ACHN (cell line): ENCODE results near the gene SLC35F3.

Experiments used
- DNase-seq: peaks from one replicate; pipeline ENCODE4 v3.0.0-alpha.2; 2015
- in situ Hi-C: cut with HindIII; loops from 2 replicates; pipeline ENCODE4 v1.10.0; 2017; ENCODE audit warnings: low sequenced_read_pairs, low pct_ligation_motif_present, low pct_unique_long_range_greater_than_20kb

Gene SLC35F3

GRCh38 chr1:234083460-234083859 lies 179.0 kb downstream of the SLC35F3 start:
- in situ Hi-C loops = no loop called here
- DNase-seq = no peak

GRCh38 chr1:234089396-234089795 lies 184.9 kb downstream of the SLC35F3 start:
- DNase-seq = no peak
- in situ Hi-C loops = no loop called here

- in situ Hi-C loops = no loop called here
- no peak for DNase-seq
Measured at GRCh38 chr1:234090212-234091064, 186.0 kb downstream of the SLC35F3 start.

GRCh38 chr1:234091065-234091401 lies 186.6 kb downstream of the SLC35F3 start:
- in situ Hi-C loops = no loop called here
- no peak for DNase-seq

- in situ Hi-C loops = no loop called here
- no peak for DNase-seq
Measured at GRCh38 chr1:234091876-234092275, 187.4 kb downstream of the SLC35F3 start.

GRCh38 chr1:234093107-234093506 lies 188.6 kb downstream of the SLC35F3 start:
- no peak for DNase-seq
- in situ Hi-C loops = no loop called here

GRCh38 chr1:234093741-234094140 lies 189.3 kb downstream of the SLC35F3 start:
- in situ Hi-C loops = no loop called here
- DNase-seq = no peak

- in situ Hi-C loops = no loop called here
Measured at GRCh38 chr1:234094172-234094571, 189.7 kb downstream of the SLC35F3 start.

GRCh38 chr1:234096161-234096770 lies 191.8 kb downstream of the SLC35F3 start:
- DNase-seq = no peak
- in situ Hi-C loops = no loop called here

More at GRCh38 chr1:234094172-234094571, 189.7 kb downstream of the SLC35F3 start:
- DNase-seq = no peak

- in situ Hi-C loops = no loop called here
- no peak for DNase-seq
Measured at GRCh38 chr1:234102583-234102982, 198.1 kb downstream of the SLC35F3 start.

GRCh38 chr1:234103198-234103597 lies 198.7 kb downstream of the SLC35F3 start:
- DNase-seq = no peak
- in situ Hi-C loops = no loop called here

- no peak for DNase-seq
- in situ Hi-C loops = no loop called here
Measured at GRCh38 chr1:234106032-234106431, 201.6 kb downstream of the SLC35F3 start.

- in situ Hi-C loops = no loop called here
- DNase-seq = no peak
Measured at GRCh38 chr1:234107416-234108021, 203.0 kb downstream of the SLC35F3 start.

GRCh38 chr1:234108921-234109320 lies 204.4 kb downstream of the SLC35F3 start:
- no peak for DNase-seq
- in situ Hi-C loops = no loop called here

GRCh38 chr1:234109840-234110239 lies 205.4 kb downstream of the SLC35F3 start:
- no peak for DNase-seq
- in situ Hi-C loops = no loop called here

GRCh38 chr1:234111458-234112142 lies 207.1 kb downstream of the SLC35F3 start:
- peak; percentile 37 for DNase-seq
- in situ Hi-C loops = no loop called here

- in situ Hi-C loops = no loop called here
Measured at GRCh38 chr1:234114648-234115307, 210.3 kb downstream of the SLC35F3 start.

GRCh38 chr1:234118911-234119310 lies 214.4 kb downstream of the SLC35F3 start:
- in situ Hi-C loops = no loop called here
- DNase-seq = no peak

More at GRCh38 chr1:234114648-234115307, 210.3 kb downstream of the SLC35F3 start:
- DNase-seq = peak; percentile 70

- DNase-seq = no peak
- in situ Hi-C loops = no loop called here
Measured at GRCh38 chr1:234119431-234119830, 215.0 kb downstream of the SLC35F3 start.
